GM19099 (cell line): ENCODE results near the gene CCDC83.

ENCODE experiments used
- POLR2A ChIP-seq: IDR thresholded peaks from 3 replicates; pipeline ENCODE4 v1.6.1; 2011; ENCODE audit warnings: low read depth; ENCODE audit not compliant: insufficient read length; ENCODE audit errors: extremely low read depth

Gene CCDC83

GRCh38 chr11:85914425-85914824 is 59.2 kb downstream of the CCDC83 start:
- no peak for TF ChIP-seq POLR2A

- TF ChIP-seq POLR2A, result no peak
Observed at GRCh38 chr11:85918910-85919794, 64.0 kb downstream of the CCDC83 start.

GRCh38 chr11:85922367-85922766 is 67.2 kb downstream of the CCDC83 start:
- no peak for TF ChIP-seq POLR2A

- no peak for TF ChIP-seq POLR2A
Observed at GRCh38 chr11:85923455-85923854, 68.3 kb downstream of the CCDC83 start.

GRCh38 chr11:85930879-85931366 is 75.7 kb downstream of the CCDC83 start:
- no peak for TF ChIP-seq POLR2A

- no peak for TF ChIP-seq POLR2A
Observed at GRCh38 chr11:85934596-85935169, 79.5 kb downstream of the CCDC83 start.

GRCh38 chr11:85935751-85936150 is 80.6 kb downstream of the CCDC83 start:
- TF ChIP-seq POLR2A, result no peak

GRCh38 chr11:85937835-85938234 is 82.7 kb downstream of the CCDC83 start:
- TF ChIP-seq POLR2A, result no peak

- no peak for TF ChIP-seq POLR2A
Observed at GRCh38 chr11:85939099-85940015, 84.2 kb downstream of the CCDC83 start.

- no peak for TF ChIP-seq POLR2A
Observed at GRCh38 chr11:85941380-85941973, 86.3 kb downstream of the CCDC83 start.

GRCh38 chr11:85945296-85945695 is 90.1 kb downstream of the CCDC83 start:
- no peak for TF ChIP-seq POLR2A

GRCh38 chr11:85945788-85946187 is 90.6 kb downstream of the CCDC83 start:
- no peak for TF ChIP-seq POLR2A

- TF ChIP-seq POLR2A, result no peak
Observed at GRCh38 chr11:85946221-85946620, 91.0 kb downstream of the CCDC83 start.

- TF ChIP-seq POLR2A, result no peak
Observed at GRCh38 chr11:85947431-85948272, 92.5 kb downstream of the CCDC83 start.
